ACHN (cell line): ENCODE results near the gene RNF5.
"Not testable (repeated sequence)": the region's sequence is repeated elsewhere in the genome, so short reads cannot be mapped to it uniquely, and the experiment has no call there.

Experiments
- DNase-seq: peaks from one replicate; pipeline ENCODE4 v3.0.0-alpha.2; 2015
- in situ Hi-C: cut with HindIII; loops from 2 replicates; pipeline ENCODE4 v1.10.0; 2017; ENCODE audit warnings: low sequenced_read_pairs, low pct_ligation_motif_present, low pct_unique_long_range_greater_than_20kb

Gene RNF5, protein sequence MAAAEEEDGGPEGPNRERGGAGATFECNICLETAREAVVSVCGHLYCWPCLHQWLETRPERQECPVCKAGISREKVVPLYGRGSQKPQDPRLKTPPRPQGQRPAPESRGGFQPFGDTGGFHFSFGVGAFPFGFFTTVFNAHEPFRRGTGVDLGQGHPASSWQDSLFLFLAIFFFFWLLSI

DNA sequence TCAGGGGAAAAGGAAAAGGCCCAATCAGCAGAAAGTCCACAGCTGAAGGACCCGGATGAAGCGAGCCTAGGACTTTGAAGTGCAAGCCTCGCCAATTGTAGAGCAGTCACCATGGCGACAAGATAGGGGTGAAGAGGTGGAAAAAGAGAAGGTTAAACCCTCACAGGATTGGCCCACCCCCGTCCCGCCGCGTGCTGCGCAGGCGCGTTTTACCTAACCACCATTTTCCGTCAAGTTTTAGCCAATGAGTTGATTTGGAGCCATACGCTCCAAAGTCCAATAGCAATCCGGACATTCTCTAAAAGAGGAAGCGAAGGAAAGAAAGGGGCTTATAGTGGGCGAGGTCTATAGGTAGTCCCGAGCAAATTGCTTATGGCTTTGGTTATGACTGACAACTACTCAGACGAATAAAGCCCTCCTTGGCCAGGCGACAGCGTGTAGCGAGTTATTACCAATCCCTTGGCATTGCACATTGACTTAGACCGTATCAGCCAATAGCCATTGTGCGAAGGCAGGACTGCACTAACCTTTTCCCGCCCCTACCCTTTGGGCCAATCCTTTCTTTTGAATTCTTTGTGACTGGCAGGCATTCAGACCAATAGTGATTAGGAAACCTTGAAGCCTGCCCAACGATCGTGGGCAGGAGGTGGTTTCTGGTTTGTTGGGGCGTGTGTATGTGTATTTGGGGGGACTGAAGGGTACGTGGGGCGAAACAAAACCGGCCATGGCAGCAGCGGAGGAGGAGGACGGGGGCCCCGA is at the start of gene RNF5:
RNF5 (plus strand) TSS at position 618 of the 759 bp plus-strand sequence; CDS start at position 725, 107 bp downstream.
- DNase-seq = peak; percentile 99
- in situ Hi-C loops = no loop called here

DNA sequence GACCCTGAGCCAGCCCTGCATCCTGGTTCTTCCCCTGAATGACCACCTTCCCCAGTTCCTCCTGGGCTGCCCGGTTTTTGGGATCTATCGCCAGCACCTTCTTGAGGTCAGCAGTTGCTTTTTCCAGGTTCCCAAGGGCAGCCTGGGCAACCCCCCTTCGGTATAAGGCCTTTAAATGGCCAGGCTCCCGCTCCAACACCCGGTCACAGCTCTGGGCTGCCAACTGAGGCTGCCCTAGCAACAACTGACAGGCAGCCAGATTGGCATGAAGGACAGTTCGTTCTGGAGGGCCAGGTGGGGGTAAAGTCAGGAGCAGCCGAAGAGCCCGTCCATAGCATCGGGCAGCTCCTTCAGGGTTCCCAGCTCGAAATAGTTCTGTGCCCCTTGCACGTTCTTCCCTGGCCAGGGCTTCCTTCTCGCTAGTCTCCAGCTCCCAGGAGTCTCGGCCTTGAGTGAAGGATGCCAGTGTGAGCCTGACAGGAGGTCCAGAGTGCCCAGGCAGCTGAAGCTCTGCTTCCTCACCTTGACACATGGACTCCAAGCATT is 49.4 kb upstream of the RNF5 start:
- in situ Hi-C loops = no loop called here
- DNase-seq = no peak

DNA sequence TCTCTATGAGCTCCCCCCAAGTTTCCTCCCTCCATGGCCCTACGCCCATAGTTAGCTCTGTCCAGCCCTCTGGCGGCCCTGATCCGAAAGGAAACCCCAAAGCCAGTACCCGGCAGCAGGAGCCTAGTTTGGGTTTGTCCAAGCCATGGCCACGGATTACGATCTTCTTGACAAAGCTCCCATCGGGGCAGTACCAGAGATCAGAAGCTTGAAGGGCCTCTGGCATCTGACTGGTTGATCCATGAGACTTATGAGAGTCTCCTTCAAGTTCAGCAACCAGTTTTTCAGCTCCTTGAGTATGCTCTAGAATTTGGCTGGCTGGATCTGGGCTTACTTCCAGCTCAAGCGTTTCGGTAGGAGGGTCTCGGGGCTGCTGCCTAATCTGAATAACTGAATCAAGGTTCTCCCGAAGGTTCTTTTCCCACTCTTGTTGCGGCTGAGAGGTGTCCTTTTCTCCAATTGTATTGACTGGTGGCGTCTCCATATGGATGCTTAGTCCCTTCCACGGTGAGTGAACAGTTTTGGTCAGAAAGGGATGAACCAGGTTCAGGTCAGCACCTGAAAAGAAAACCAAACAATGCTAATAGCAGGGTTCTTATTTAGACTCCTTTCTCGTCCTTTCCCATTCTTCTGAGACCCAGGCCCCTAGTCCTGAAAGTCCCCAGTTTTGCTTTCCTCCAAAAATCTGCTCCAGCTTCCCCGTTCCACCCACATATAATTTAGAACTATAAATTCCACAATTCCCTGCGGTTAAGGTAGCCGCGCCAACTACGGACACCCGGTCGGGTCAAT is 48.7 kb upstream of the RNF5 start:
- DNase-seq = no peak
- in situ Hi-C loops = no loop called here

DNA sequence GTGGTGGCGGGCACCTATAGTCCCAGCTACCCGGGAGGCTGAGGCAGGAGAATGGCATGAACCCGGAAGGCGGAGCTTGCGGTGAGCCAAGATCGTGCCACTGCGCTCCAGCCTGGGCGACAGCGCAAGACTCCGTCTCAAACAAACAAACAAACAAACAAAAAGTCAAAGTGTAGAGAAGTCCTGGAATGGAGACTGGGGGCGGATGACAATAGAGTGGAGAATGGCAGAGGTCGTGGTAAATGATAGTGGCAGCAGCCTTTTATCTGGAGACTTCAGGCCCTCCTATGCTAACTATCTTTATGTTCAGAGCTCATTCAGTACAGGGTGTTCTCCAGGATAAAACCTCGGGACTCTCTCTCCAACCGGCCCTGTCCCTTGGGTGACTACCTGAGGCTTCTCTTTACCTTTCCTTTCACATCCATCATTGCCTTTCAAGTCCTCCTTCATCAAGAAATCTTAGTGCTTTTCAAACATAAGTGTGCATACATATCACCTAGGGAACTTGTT is 46.7 kb upstream of the RNF5 start:
- no peak for DNase-seq
- in situ Hi-C loops = no loop called here

DNA sequence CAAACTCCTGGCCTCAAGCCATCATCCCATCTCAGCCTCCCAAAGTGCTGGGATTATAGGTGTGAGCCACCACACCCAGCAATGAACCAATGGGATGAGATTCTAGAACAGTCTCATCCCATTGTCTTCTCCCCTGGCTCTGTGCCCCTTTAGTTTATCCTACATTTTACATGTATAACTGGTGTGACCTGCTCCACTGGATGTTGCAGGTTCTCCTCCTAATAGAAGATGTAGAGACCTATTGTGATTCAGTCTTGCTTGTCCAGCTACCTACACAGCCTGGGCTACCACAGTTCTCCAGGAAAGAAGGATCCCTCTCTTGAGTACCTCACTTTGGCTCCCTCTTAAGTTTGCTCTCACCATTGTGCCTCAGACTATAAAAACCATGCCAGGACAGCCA is 46.1 kb upstream of the RNF5 start:
- in situ Hi-C loops = no loop called here
- no peak for DNase-seq

DNA sequence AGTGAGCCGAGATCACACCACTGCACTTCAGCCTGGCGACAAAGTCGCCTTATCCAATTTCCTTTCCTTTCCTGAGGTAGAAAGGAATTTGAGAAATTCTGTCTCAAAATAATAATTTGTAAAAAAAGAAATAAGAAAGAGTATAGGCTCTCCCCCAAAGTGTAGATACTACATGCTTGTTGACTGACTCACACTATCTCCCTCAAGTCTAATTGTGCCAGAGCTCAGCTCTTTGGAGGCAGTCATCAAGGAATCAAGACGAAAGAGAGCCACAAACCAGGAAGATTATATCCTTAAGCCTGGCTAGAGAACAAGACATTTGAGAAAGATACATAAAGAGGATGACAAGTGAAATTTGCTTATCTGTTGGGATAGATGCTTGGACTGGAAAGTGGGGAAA is 44.4 kb upstream of the RNF5 start:
- in situ Hi-C loops = no loop called here

DNA sequence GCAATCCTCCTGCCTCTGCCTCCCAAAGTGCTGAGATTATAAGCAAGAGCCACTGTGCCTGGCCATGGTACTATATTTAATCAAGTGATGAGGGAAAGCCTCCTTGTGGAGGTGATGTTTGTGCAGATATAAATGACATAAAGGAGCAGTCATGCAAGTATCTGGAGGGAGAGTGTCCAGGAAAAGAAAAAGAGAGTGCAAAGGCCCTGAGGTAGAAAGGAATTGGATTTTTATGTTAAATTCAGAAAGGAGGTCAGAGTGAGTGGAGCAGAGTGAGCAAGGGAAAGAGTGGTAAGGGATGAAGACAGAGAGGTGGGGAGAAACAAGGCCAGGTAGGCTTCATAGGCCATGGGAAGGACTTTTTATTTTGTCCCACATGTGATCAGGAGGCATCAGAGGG is 40.8 kb upstream of the RNF5 start:
- no peak for DNase-seq
- in situ Hi-C loops = no loop called here

More for the DNA sequence above, 44.4 kb upstream of the RNF5 start:
- no peak for DNase-seq

DNA sequence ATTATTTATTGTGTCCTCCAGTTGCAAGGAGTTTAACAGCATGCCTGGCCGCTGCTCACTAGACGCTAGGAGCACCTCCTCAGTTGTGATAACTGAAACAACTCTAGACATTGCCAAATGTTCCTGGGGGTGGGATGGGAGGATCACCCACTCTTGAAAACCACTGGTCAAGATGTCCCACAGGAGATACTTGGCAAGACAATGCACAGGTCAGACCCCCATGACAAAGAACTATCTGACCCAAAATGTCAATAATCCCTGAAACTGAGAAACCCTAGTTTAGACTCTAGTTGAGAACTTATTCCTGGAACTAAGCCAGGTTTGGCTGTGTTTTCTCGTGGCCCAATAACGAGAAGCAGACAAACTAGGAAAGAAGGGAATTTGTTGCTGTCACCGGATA is 38.6 kb upstream of the RNF5 start:
- no peak for DNase-seq
- in situ Hi-C loops = no loop called here

DNA sequence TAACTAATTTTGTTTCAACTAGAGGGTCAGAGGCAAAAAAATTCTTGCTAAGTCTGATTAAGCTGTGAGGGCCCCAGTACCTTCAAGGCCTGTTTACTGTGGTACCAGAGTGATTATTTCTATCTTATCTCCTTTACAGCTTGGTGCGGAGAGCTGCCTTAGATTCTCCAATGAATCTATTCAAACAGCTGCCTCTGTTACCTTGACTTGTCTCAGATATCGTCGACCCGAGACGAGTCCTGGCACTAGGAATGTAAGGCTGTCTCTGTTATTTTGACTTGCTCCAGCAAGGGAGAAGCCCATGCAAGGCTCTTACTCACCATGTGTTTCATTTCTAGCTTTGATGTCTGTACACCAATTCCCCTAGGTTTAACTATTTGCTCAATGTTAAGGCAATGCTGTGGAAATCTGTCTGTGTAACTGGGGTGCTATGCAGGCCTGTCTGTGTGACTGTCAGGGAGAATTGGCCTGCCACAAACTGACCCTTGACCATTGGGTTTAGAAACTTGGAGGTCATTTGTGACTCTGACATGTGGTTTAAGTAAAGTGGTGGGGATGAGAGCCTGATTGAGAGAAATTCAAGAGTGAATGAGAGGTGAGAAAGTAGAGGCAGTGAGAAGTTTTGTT is 37.7 kb upstream of the RNF5 start:
- no peak for DNase-seq
- in situ Hi-C loops = no loop called here

DNA sequence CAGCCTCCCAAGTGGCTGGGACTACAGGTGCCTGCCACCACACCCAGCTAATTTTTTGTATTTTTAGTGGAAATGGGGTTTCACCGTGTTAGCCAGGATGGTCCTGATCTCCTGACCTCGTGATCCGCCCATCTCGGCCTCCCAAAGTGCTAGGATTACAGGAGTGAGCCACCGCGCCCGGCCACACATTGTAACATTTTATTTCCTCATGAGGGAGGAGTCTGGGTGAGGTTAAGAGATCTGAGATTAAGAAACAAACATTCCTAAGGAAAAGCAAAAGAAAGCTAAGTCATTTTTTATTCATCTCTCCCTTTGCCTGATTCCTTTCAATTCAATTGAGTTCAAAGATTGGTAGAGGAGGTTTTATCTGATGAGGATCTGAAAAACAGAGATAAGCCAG is 34.0 kb upstream of the RNF5 start:
- DNase-seq, in situ Hi-C loops: not testable (repeated sequence)

DNA sequence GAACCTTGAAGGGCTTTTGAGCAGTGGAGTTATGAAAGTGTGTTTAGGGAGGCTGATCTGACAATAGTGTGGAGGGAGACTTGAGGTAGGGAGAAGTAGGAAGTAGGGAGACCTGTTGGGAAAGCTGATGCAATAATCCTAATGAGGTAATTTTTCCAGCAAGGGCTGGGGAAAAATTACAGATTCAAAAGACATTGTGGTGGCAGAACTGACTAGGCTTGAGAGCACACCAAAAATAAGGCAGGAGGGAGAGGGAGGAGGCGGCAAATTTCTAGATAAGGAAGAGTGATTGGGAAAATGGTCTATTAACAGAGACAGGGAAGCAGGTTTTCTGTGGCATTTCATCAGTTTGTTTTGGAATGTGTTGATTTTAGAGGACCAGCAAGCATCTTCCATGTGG is 31.9 kb upstream of the RNF5 start:
- DNase-seq = no peak
- in situ Hi-C loops = no loop called here

DNA sequence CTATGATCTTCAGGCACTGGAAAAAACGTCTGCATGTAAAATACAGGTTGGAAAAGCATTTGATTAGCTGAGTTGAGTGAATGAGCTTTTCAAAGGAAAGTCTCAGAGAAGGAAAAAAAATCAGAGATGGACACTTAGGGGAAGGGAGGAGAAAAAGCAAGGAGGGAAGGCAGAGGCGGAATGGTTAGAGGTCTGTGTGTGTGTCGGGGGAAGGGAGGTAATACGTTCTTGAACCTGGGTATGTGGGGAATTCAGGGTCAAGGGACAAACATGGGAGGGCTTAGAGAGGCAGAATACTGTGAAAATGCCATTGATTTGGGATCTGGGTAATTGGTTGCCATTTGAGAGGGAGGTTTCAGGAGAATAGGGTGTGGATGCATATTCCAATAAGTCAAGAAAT is 31.5 kb upstream of the RNF5 start:
- in situ Hi-C loops = no loop called here

DNA sequence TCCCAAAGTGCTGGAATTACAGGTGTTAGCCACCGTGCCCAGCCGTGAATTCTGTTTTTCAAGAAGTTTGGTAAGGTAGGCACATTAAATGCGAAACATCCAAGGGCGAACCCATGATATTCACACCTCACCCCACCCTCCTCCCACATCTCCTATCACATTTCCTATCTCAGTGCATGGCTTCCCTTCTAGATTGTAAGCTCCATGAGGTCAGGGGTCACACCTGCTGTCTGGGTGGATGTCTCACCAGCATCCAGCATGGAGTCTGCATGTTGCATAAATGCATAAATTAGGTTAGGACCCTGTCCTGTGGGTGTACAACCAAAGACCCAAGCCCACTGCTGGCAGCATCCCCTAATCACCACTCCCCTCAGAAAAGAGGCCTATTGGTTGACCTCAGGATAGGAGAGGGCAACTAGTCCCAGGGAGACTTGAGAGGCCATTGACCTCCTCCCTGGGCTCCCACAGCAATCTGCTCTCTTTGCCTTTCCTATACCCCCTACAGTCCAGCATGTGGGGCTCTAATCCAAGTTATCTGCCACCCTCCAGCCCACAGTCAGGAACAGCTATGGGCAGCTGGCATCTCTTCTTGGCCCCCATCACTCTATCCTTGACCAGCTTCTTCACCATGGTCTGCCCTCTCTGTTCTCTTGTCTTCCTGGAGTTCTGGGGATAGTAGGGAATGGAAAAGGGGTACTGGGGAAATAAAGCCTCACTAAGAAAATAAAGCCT is 30.6 kb upstream of the RNF5 start:
- DNase-seq = no peak
- in situ Hi-C loops = no loop called here

More for the DNA sequence above, 31.5 kb upstream of the RNF5 start:
- DNase-seq = no peak

DNA sequence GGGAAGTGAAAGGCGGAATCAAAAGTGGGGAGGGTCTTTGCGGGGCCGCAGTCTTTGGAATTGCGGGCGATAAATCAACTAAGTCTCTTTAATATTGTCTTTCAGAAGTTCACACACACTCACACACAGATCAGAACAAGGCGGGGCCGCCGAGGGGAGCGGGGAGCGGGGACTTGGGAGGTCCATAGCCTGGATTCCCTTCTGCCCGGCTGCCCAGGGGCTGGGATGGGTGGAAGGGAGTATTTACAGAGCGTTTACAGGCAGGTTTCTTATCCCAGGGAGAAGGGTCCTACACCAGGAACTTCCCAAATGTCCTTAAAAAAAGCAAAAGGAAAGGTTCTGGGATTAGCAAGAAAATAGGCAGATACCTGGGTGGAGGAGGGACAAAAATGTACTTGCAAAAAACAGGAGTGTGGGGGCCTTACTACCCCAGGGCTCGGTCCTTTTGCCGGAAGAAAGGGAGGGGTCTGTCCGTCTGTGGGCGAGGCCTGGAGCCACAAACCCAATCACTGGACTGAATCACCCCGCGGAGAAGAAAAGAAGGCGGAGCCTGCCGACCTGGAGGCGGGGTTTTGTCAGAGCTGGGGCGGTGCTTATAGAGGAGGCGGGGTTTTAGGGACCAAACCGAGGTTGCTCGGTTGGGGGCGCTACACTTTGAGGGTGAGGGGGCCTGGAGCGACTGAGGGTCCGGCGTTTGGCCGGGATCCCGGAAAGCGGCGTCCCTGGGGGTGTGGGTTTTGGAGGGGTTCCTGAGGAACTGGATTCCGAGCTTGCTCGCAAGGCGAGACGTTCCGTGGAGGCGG is 29.7 kb upstream of the RNF5 start:
- in situ Hi-C loops = no loop called here
- no peak for DNase-seq

DNA sequence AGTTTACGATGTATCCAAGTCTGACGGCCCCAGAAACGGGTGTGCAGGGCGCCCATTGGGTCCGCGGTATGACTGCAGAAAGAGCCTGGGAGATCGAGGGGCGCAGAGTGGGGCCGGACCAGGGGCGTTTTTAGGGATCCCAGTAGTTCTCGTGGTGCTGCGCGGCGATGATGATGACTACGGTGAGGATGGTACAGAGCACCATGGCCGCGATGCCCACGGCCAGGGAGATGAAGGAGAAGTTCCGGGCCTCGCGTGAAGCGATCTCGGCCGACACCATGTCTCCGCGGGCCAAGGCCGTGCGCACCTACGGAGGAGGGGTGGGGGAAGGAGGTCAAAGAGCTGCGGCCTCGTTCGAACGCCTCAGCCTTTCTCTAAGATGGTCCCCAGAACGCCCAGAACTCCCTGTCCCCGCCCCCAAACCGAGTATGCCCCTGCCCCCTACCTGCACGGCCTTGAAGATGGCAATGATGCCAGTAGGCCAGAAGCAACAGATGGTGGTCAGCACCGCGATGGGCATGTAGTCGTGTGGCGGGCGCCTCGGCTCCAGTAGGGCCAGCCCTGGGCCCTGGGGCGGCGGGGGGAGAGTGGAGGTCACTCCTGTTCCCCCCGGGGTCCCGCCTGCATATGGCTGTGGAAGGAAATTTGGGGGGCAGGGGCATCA is 29.0 kb upstream of the RNF5 start:
- DNase-seq = no peak
- in situ Hi-C loops = no loop called here

DNA sequence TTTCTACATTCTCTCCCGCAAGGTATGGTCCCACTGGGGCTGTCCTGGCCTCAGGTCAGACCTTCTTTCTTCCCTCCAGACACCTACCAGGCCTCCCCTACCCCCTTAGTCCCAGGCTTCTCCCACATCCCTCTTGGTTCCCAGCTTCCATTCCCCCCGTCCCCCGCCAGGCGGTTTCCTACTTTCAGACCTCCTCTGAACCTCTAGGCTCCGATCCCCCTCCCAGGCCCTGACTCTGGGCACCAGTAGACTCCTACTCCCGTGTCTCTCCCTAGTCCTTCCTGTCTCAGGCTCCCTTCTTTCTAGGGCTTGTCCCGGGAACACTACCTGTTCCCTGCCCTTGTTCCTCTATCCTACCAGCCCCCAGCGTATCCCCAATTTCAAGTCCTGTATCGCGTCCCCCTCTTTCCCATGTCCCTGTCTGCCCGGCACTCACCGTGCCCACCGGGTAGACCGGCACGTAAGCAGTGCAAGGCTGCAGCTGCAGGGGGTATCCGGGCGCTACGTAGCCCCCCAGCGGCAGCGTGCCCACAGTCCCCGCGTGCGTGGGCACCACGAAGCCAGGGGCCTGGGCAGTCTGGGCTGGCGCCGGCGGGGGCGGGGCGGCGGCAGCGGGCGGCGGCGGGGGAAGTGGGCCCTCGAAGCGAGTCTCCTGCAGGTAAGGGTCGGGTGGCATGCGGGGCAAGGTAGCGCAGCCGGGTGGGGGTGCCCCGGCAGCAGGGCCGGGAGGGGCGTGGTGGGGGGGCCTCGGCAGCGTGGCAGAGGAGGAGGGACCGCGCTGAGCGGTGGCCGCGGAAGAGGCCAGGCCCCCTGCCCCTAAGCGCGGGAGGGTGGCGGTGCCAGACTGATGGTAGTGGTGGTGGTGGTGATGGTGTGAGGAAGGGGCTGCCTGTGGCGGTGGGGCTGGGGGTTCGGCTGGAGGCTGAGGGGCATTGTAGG is 28.0 kb upstream of the RNF5 start:
- in situ Hi-C loops = no loop called here

More for the DNA sequence above, 28.0 kb upstream of the RNF5 start:
- no peak for DNase-seq
